PC-3 (cell line): ENCODE measurements around the gene TMEM40. TPM values are rescaled to one million over a fixed set of nuclear protein-coding genes. Genes with fewer than 3 reads are reported as not detected.

Source experiments
- ATAC-seq: fragments of 200-7000 bp; cut with Tn5 transposase; 2 replicates; pipeline ENCODE4 v1.9.1; 2020; ENCODE audit warnings: mild to moderate bottlenecking, moderate library complexity
- BruUV-seq: library from RNA; stranded (reverse); fragments of 400-500 nt; replicated peaks from 2 replicates; lab custom pipeline; 2021; lab: Mats Ljungman, UMichigan
- CTCF ChIA-PET: fragments of 300-600 bp; sonication (Branson Sonifier 250); formaldehyde crosslinking; loops from one replicate; lab custom pipeline; 2022; ENCODE audit warnings: antibody characterized with exemption; lab: Charles Lee
- POLR2A ChIA-PET: fragments of 300-600 bp; sonication (Branson Sonifier 250); formaldehyde crosslinking; loops from one replicate; lab custom pipeline; 2022; ENCODE audit warnings: antibody characterized with exemption; ENCODE audit not compliant: unreplicated experiment; lab: Charles Lee
- DNase-seq: peaks from one replicate; pipeline ENCODE4 v3.0.0-alpha.2; 2015
- H2AFZ ChIP-seq: fragments of 300-600 bp; sonication (generic); 2 replicates; pipeline ENCODE4 v1.6.0; 2016; ENCODE audit warnings: antibody characterized with exemption, low read length
- H3F3A ChIP-seq: fragments of 300-600 bp; sonication (generic); one replicate; pipeline ENCODE4 v1.6.0; 2017; ENCODE audit warnings: antibody characterized with exemption, low read length, control low read depth, mild to moderate bottlenecking; ENCODE audit not compliant: unreplicated experiment
- H3K27ac ChIP-seq: fragments of 300-600 bp; sonication (generic); 2 replicates; pipeline ENCODE4 v1.5.1; 2016; ENCODE audit warnings: mild to moderate bottlenecking, low read length
- H3K27me3 ChIP-seq: fragments of 300-600 bp; sonication (generic); 2 replicates; pipeline ENCODE4 v1.6.1; 2016; ENCODE audit warnings: low read length, mixed read lengths
- H3K36me3 ChIP-seq: fragments of 300-600 bp; sonication (generic); 2 replicates; pipeline ENCODE4 v1.6.1; 2016; ENCODE audit warnings: low read depth, mixed run types, low read length, mixed read lengths
- H3K4me1 ChIP-seq: fragments of 300-600 bp; sonication (generic); 2 replicates; pipeline ENCODE4 v1.5.1; 2016; ENCODE audit warnings: low read length; ENCODE audit not compliant: insufficient read depth
- H3K4me2 ChIP-seq: fragments of 300-600 bp; sonication (generic); 2 replicates; pipeline ENCODE4 v1.6.0; 2016; ENCODE audit warnings: low read length
- H3K4me3 ChIP-seq: fragments of 300-600 bp; sonication (generic); 2 replicates; pipeline ENCODE4 v1.5.1; 2016; ENCODE audit warnings: mild to moderate bottlenecking, low read length, mixed read lengths
- H3K79me2 ChIP-seq: fragments of 300-600 bp; sonication (generic); 2 replicates; pipeline ENCODE4 v1.6.1; 2017; ENCODE audit warnings: low read length, mixed read lengths
- H3K9ac ChIP-seq: fragments of 300-600 bp; sonication (generic); 2 replicates; pipeline ENCODE4 v1.6.0; 2016; ENCODE audit warnings: mild to moderate bottlenecking, low read length
- H3K9me2 ChIP-seq: fragments of 300-600 bp; sonication (generic); replicated peaks from 2 replicates; pipeline ENCODE4 v1.6.1; 2016; ENCODE audit warnings: mixed run types, low read length, mixed read lengths
- H3K9me3 ChIP-seq: fragments of 300-600 bp; sonication (generic); 2 replicates; pipeline ENCODE4 v1.6.1; 2016; ENCODE audit warnings: low read length, mixed read lengths
- H4K20me1 ChIP-seq: fragments of 300-600 bp; sonication (generic); 2 replicates; pipeline ENCODE4 v1.6.1; 2016; ENCODE audit warnings: low read length, mixed read lengths
- CTCF ChIP-seq: fragments of 300-600 bp; sonication (generic); conservative IDR thresholded peaks from 2 replicates; pipeline ENCODE4 v1.5.1; 2017; ENCODE audit warnings: antibody characterized with exemption, low read depth, mild to moderate bottlenecking, low read length
- EZH2 ChIP-seq: fragments of 300-600 bp; sonication (generic); IDR thresholded peaks from one replicate; pipeline ENCODE4 v1.6.1; 2017; ENCODE audit warnings: antibody characterized with exemption, mild to moderate bottlenecking, low read length; ENCODE audit not compliant: unreplicated experiment
- EZH2phosphoT487 ChIP-seq: fragments of 300-600 bp; sonication (generic); IDR thresholded peaks from 2 replicates; pipeline ENCODE4 v1.6.1; 2018; ENCODE audit warnings: mild to moderate bottlenecking, antibody characterized with exemption, low read length, borderline replicate concordance
- intact Hi-C: fragments of 100-400 bp; cut with micrococcal nuclease; formaldehyde crosslinking; loops from 2 replicates; pipeline ENCODE4 v1.9.0; 2023
- total RNA-seq: library from RNA; depleted of rRNA; stranded (reverse); fragments of >200 nt; gene quantifications from 2 replicates; pipeline ENCODE4 v1.2.3, GENCODE V29; 2014

TMEM40 gene
- total RNA-seq, 1 experiment from 2014 or later = 10.4 TPM

GRCh38 chr3:12774619-12775018, 15.6 kb upstream of the TMEM40 start:
- Histone ChIP-seq H3K9me2 (no peaks in the 10 kb centered on the region), H3K9me3 (no peaks in the 10 kb centered on the region), H3K9ac (no peak overlapping the region), H4K20me1 (no peaks in the 10 kb centered on the region), H3K36me3 (no peaks in the 10 kb centered on the region), H3K27ac (no peak overlapping the region), H3K27me3 (no peaks in the 10 kb centered on the region), H3K4me2 (no peak overlapping the region), H3F3A (no peaks in the 10 kb centered on the region), H2AFZ (no peak overlapping the region), H3K79me2 (no peaks in the 10 kb centered on the region), H3K4me1 (no peaks in the 10 kb centered on the region), H3K4me3 (no peak overlapping the region)
- ATAC-seq (no peak), DNase-seq (no peak)
- POLR2A ChIA-PET = no interaction called here
- intact Hi-C loops = no loop called here
- TF ChIP-seq EZH2phosphoT487 (no peak), EZH2 (no peak), CTCF (no peak)
- no TSS peak for BruUV-seq
- CTCF ChIA-PET = no interaction called here

GRCh38 chr3:12773710-12774086, 14.6 kb upstream of the TMEM40 start:
- no peaks in the 10 kb centered on the region for H3K36me3 ChIP-seq
- H3K4me2 ChIP-seq = no peak overlapping the region
- no peak overlapping the region for H3K27ac ChIP-seq
- no peaks in the 10 kb centered on the region for H4K20me1 ChIP-seq
- no peak overlapping the region for H3K9ac ChIP-seq
- ATAC-seq (no peak), DNase-seq (no peak)
- intact Hi-C loops = no loop called here
- CTCF ChIA-PET = no interaction called here
- H2AFZ ChIP-seq = no peak overlapping the region
- H3F3A ChIP-seq = no peaks in the 10 kb centered on the region
- no TSS peak for BruUV-seq
- no peak for TF ChIP-seq EZH2phosphoT487
- TF ChIP-seq CTCF = no peak
- TF ChIP-seq EZH2 = no peak
- H3K4me1 ChIP-seq = no peaks in the 10 kb centered on the region
- H3K9me2 ChIP-seq = no peaks in the 10 kb centered on the region
- no peaks in the 10 kb centered on the region for H3K27me3 ChIP-seq
- no peaks in the 10 kb centered on the region for H3K9me3 ChIP-seq
- H3K4me3 ChIP-seq = no peak overlapping the region
- POLR2A ChIA-PET = no interaction called here
- no peaks in the 10 kb centered on the region for H3K79me2 ChIP-seq

GRCh38 chr3:12773030-12773709, 14.1 kb upstream of the TMEM40 start:
- Histone ChIP-seq H4K20me1 (no peaks in the 10 kb centered on the region), H3K9me3 (no peaks in the 10 kb centered on the region), H3K4me2 (no peak overlapping the region), H2AFZ (no peak overlapping the region), H3K9me2 (no peaks in the 10 kb centered on the region), H3K36me3 (no peaks in the 10 kb centered on the region), H3K27me3 (no peaks in the 10 kb centered on the region), H3K79me2 (no peaks in the 10 kb centered on the region), H3K27ac (no peak overlapping the region), H3K4me3 (no peak overlapping the region), H3K4me1 (no peaks in the 10 kb centered on the region), H3K9ac (no peak overlapping the region), H3F3A (no peaks in the 10 kb centered on the region)
- intact Hi-C loops = no loop called here
- TF ChIP-seq CTCF (no peak), EZH2 (no peak), EZH2phosphoT487 (no peak)
- BruUV-seq = no TSS peak
- DNase-seq (no peak), ATAC-seq (no peak)
- ChIA-PET POLR2A (no interaction called here), CTCF (no interaction called here)
